GM21528 (cell line): ENCODE measurements around the gene SHROOM3.

ENCODE experiments used
- ATAC-seq: cut with Tn5 transposase; IDR thresholded peaks from one replicate; pipeline ENCODE4 v1.9.1; 2021; ENCODE audit warnings: mild to moderate bottlenecking, moderate library complexity; ENCODE audit not compliant: unreplicated experiment, low FRiP score

Gene SHROOM3

DNA sequence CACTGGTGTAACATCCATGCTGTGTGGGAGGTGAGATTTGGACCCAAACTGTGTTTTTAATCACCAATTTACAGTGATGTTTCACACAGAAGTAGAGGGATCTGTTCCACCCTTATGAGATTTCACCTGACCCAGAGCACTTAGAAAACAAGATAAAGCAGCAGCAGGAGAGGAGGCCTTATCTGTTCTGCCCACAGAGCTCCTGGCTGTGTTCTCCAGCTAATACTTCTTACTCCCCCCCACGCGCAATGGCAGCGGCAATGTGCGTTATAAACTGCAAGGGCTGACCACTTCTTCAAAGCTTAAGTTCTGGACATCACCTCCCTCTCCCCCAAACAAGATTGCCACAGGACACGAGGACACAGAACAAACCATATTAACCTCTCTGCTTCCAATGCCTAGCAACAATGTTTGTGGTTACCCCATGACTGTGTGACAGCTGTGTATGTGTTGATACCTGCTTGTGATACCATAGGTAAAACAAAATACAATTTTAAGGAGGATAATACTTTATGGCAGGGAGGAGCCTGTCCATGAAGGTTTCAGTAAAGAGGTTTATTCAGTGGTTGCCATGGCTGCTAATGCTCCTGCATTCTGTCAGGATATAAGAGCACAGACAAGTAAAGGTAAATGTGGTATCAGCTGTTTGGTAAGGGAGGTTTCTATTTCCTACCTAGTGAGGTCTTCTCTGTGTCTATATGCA lies 252.9 kb downstream of the SHROOM3 start:
- no peak for ATAC-seq

DNA sequence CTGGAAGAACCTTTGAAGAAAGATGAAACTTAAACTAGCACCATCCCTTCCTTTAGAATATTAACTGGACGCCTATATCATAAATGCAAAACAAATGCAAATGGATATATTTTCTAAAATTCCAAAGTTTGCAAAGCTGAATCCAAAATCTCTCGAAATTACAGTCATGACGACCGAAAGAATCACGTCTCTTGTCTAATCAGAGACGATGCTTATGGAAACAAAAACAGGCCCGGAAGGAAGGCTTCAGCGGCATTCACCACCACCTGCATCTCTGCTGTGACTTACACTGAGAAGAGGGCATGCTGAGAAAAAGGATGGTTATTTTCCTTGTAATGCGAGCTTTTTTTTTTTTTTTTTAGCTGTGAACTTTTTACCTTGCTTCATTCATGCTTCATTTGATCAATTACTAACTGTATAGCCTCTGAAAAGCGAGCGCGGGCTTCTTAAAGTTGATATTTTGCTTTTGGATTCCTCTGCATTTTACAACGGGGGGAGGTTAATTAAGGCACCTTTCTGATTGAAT lies 253.7 kb downstream of the SHROOM3 start:
- ATAC-seq, result no peak

DNA sequence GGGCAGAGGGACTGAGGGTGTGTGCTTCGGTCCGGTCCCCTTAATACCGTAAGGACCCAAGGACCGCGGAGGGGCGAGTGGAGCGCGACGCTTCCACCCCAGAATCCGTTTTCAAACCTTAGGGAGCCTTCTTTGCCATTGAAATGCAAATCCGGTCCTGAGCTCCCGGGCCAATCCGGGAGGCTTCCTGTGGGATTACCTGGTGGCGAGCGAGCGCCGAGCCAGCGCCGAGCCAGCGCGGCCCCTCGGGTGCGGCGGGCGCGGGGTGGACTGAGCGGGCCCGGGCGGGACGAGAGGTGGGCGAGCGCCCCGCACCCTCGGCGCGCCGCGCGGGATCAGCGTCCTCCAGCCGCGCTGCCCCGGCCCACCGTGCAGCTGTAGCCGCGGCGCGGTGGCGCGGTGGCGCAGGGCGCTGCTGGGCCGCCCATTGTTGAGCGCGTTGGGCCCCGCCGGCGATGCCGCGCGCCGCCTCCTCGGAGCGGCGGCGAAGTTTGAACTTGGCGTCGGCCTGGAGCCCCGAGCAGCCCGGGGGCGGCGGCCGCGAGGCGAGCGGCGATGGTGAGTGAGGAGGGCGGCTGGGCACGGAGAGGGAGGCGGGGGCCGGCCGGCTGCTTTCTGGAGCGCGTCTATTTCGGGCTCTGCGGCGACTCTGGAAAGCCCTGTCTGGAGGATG lies 254.3 kb downstream of the SHROOM3 start:
- ATAC-seq, result peak; percentile 52

DNA sequence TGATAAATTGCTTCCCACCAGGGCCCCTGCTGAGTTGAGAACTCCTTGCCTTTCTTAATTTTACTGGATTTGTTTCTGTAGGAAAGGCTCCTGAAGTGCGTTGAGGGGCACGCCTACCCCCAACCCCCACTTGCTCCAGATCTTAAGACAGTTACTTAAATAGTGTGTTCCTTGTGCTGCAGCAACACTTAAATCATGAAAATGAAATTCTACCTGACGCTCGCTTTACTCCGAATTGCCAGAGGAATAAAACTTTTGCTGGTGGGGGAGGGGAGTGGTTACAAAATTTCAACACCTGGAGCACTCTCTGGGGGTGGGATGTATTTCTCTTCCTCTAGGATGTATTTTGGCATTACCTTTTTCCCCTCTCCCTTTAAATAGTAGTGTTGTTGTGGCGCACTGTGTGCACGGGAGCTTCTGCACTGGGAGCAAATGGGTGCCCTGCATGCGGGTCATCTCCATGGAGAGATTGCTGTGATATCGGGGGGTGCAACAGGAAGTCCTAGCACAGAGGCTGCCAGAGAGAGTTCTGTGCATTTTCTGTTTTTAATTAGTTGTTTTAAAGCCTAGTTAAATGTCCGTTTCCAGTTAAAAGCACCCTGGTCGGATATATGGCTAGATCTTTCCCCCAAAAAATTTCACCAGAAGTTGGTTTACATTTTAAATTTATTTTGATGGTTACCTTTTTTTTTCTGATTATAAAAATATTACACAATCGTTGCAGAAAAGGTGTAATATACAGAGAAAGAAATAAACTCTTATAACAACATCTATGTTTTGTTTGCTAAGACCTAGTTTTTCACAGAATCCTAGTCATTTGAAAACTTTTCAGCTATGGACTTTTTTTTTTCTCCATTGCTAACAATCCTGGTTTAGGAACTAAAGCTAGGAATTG lies 255.2 kb downstream of the SHROOM3 start:
- no peak for ATAC-seq

DNA sequence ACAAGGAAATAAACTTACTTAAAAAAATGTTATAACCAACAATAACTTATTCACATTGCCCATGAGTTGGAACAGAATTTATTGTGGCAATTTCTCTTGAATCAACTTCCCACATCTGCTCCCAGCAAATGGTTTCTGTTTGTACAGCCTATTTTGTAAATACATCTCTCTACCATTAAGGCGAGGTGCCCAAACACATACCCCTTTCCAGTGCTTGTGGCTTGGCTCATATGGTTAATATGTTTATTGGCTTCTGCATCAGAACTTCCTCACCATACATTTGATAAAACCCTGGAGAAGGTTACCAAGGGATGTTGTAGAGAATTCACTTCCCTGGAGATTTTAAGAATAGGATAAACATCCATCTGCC lies 255.9 kb downstream of the SHROOM3 start:
- no peak for ATAC-seq

DNA sequence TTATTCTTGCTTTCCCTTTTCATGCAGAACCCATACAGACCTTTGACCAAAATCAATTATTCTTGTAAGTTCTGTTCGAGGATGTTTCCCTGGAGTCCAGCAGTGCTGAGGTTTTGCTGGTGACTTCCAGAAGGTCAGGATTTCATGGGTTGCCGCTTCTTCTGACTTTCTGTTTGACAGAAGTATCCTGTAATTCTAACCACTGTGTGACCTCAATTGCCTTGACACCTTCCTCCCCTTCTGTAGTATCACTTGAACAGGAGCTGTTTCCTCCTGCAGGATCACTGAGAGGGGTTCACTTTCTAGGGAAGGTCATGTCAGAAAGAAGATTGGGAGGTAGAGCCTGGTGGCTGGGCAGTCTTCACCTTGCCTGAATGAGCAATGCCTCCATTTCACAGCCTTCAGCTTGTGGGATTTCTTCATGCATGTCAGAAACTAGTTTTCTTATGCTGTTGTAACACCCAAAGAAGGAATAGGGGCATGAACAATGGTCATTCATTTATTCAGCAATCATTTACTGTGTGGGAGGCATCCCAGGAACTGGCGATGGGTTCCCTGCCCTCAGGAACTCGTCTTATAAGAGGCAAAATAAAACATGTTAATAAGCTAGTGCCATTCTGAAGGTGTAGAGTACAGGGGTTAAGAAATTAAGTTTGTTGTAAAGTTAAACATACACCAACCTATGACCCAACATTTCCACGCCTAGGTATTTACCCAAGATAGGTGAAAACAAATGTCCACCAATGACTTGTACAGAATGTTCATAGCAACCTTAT lies 257.0 kb downstream of the SHROOM3 start:
- ATAC-seq, result no peak

DNA sequence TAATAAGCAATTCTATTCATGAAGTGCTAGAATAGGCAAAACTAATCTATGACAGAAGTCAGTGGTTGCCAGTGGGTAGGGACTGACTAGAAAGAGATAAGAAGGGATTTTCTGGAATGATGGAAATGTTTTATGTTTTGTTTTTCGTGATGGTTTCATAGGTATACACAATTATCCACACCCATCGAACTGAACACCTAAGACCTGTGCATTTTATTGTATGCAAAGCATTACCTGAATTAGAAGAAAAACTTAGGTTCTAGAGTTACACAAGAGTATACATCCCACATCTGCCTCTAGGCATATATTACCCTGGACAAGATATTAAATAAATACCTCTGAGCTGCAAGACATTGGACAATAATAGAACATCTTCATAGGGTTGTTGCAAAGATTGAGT lies 257.7 kb downstream of the SHROOM3 start:
- no peak for ATAC-seq

DNA sequence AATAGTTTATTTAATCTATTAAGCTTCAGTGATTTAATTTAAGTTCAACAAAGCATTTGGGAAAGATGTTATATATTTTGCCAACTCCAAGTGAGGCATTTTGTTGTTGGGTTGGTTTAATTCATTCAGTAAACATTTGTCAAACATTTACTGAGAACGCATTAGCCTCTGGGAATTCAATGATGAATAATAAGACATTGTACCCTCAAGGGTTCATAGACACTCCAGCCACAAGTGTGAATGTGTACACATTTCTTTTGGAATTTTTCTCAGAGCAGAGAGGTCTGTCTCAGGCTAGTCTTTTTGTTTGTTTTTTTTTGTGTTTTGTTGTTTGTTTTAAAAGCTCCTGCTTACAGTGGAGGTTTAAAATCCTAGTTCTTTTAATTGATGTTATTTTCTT lies 259.0 kb downstream of the SHROOM3 start:
- ATAC-seq, result no peak

DNA sequence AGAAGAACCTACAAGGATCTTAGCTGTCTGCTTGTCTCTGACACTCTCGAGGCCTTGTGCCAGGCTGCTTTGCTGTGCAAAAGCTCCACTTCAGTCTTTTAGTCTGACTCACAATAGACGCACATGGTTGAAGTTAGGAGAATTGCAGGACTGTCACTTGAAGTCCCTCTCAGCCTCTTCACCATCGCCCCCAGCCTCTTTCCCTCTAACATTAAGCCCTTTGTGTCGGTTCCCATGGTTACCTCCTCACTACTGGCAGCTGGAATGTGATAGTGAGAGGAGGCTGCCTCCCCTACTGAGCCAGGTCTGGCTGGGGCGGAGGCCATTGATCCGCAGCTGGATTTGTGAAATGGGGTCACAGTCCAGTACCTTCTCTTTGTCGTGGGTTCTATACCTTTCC lies 261.1 kb downstream of the SHROOM3 start:
- ATAC-seq, result no peak

DNA sequence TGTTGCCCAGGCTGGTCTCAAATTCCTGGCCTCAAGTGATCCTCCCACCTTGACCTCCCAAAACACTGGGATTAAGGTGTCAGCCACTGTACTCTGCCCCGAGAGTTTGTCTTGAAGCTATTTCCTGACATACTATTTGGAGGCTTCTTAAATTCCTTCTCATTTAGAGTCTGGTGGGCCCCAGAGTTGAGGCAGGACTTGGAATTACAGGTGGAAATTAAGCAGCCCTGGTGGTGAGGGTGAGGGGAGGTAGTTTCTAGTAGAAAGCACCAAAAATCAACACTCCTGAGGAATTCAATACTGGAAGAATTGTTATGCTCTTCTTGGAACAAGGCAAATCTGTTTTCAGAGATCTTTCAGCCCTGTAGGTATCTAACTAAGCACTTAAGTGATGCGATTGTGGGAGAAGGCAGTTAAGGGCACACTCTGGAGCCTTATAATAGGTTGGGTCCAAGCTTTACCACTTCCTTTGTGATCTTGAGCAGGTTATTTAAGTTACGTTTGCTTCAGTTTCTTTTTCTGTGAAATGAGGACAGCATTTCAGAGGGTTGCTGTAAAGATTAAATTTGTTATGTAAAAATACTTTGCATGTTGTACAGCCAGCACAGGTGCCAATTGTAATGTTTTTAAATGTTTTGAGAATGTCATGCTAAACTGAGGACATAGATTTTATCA lies 262.2 kb downstream of the SHROOM3 start:
- peak; percentile 96 for ATAC-seq

DNA sequence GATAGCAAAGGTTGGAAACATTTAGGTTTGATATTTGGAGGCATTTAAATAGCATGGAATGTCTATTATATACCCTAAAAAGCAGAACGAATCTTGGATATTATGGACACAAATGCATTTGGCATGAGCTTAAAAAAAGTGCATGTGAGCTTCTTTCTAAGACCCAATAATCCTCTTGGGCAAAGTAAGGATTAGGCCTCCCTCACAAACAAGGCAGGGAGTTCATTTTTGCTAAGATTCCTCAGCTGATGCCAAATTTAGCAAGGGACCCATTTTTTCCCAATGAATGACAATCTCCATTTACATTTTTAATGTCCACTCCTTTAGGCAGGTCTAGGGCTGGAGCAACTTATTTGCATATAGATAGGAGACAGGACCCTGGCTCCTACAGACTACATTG lies 263.1 kb downstream of the SHROOM3 start:
- ATAC-seq, result no peak

DNA sequence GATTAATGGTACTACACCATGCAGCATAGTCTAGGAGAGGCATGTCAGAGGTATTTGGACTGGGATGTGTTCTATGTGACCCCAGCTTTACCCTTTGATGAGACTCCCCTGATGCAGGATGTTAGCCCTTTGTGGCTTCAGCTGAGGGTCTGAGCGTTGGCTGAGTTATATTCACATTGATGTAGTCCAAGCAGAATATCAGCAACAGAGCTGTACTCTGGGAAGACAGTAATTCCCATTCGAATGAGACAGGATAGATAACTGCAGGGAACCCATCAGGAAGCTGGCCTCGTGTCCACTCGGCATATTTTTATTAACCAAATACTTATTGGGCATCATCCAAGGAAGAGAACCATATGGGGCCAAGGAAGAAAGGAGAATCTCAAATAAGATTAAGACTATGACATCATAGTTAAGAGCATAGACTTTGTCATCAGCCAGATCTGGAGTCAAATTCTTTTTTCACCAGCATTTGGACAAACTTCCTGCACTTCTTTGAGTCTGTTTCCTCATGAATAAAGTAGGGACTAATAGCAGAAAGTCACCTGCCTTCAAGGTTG lies 264.8 kb downstream of the SHROOM3 start:
- ATAC-seq, result no peak

DNA sequence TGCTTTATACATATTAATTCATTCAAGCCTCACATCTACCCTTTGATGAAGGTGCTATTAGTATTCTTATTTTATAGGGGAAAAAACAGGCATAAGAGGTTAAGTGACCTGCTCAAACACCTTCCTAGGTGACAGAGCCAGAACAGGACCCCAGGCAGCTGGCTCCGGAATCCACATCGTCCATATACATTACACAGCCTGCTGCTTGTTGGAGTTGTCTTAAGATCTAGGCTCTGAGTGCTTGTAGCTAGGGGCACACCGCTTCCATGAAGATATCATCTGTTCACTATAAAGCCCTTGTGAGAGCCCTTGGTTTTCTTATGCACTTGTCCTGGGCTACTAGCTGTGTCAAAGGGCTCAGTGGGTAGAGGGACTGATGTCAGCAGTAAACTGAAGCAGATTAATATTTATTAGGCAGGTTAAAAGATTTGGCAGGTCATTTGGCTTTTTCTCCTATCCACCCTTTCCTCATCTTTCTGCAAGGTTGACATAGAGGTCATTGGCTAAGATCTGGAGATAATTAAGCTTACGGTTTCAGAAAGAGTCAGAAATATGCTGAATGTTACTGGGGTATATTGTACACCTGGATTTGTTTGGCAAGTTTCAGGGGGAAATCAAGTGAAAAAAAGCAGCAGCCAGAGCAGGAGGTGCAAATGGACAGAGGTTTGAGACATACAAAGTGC lies 267.6 kb downstream of the SHROOM3 start:
- no peak for ATAC-seq

DNA sequence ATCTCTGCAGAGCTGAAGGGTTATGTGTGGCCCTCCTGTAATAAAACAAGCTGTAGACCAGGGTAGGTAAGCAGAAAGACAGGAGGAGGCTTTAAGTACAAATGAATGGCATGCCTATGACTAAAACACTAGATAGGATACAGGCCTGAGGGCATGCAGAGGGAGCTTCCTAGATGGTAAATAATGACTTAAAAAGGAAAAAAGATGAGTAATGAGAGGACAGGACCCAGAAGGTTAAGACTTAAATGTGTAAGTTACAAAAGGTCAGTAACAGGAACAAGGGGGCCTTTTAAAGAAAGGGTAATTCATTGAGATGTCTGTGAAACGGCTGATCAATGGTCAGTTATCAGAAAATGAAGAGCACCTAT lies 268.1 kb downstream of the SHROOM3 start:
- no peak for ATAC-seq

DNA sequence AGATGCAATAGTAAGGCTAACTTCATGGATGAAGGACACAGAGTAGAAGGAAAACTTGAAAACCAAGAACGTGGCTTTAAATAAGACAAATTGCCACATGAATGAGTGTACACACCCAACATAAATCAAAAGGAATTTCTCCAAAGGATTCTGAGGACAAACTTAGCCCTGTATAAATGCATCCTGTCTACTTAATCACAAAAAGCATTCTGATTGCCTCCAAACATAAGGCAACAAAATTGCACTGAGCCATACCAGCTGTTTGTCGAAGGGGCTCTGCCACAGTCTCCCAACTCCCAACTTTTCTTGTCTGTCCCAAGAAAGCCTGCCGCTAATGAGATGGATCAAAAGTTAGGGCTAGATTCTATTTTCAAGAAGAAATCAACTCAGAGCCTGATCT lies 268.6 kb downstream of the SHROOM3 start:
- ATAC-seq, result no peak

DNA sequence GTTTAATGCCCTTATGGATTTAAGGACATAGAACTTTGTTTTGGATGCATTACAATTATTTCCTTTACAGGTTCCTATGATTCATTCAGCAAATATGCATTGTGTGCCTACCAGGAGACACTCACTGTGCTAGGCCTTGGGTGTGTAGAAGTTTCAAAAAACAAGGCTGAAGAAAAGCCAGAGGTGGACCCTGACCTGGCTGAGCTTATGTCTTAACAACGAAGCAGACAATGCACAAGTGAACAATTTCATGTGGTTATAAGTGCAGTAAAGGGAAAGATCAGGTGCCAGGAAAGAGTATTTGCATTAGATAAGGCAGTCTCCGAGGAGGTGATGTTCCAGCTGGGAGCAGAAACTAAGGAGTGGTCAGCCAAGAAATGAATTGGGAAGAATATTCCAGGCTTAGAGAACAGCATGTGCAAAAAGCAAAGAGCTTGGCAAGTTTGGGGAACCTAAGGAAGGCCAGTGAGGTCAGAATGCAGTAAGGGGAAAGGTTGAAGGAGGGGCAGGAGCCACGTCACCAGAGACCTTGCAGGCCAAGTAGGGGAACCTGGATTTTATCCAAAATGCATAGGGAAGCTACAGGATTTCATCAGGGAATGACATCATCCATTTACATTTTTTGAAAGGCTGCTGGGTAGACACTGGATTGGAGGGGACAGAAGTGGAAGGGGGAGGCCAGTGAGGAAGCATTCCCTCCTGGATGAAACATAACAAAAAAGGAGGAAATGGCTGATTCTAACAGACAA lies 269.3 kb downstream of the SHROOM3 start:
- ATAC-seq, result no peak

DNA sequence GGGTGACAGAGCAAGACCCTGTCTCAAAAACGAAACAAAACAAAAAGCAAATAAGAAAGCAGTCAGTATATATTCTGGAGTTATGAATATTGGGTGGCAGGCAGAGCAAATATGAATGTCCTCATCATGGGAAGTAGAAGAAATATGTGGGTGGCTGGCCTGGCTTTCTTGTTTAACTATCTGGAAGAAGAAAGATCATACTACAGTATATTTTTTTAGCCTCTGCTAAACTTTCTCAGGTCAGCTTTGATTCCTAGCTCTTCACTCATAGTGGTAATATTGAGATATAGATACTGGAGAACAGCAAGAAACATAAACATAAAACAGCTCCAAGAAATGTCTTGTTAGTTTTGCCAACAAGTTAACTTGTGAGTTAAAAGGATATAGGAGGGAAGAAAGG lies 270.4 kb downstream of the SHROOM3 start:
- ATAC-seq, result no peak

DNA sequence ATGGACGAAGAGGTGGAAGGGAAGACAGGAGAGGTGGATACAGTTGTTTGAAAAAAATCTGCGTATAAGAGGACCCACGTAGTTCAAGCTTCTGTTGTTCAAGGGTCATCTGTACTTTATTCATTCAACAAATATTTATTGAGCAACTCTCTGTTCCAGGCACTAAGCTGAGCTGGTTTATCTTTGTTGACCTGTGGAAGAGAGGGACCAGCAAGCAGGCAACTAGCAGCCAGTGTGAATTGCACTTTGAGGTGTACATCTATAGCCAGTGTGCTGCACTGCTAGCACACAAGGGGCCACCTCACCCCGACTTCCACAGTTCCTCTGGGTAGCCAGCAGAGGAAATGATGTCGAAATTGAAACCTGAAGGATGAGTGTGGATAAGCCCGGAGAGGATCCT lies 271.6 kb downstream of the SHROOM3 start:
- no peak for ATAC-seq
